Pancreas (tissue), 10 donors: ENCODE results near the gene IGSF21. TPM values are rescaled to one million over a fixed set of nuclear protein-coding genes. Genes with fewer than 3 reads are reported as not detected.

Experiments used
- ATAC-seq, 4 donors: fragments of 200-7000 bp; cut with Tn5 transposase; one replicate each; pipeline versions ENCODE4 v1.8.0 to v1.9.1; 2020; ENCODE audit warnings: mild to moderate bottlenecking in 4 of 4, moderate library complexity in 4 of 4
- DNase-seq, 6 donors: peaks; one replicate each; pipeline ENCODE4 v3.0.0-alpha.2; 2020
- FAIRE-seq: peaks from 2 replicates; lab custom pipeline; 2012; peaks lifted over from hg19 to GRCh38; lab: Jason Lieb, UNC
- H3K27ac ChIP-seq, 4 donors: fragments of 200-600 bp; sonication (generic); 1 replicate in 3 of 4; 2 replicates in 1 of 4; pipeline versions ENCODE4 v1.5.0 to v1.8.0; 2020
- H3K27me3 ChIP-seq, 4 donors: fragments of 200-600 bp; one replicate each; pipeline ENCODE4 v1.8.0; 2021
- H3K36me3 ChIP-seq, 3 donors: fragments of 200-600 bp; sonication (generic) in 1 of 3; one replicate each; pipeline versions ENCODE4 v1.5.0 to v1.8.0; 2020 to 2021
- H3K4me1 ChIP-seq, 3 donors: fragments of 200-600 bp; one replicate each; pipeline ENCODE4 v1.8.0; 2021
- H3K4me3 ChIP-seq, 4 donors: fragments of 200-600 bp; sonication (generic) in 2 of 4; one replicate each; pipeline versions ENCODE4 v1.5.0 to v1.8.0; 2020 to 2021
- H3K9me3 ChIP-seq, 4 donors: fragments of 200-600 bp; one replicate each; pipeline ENCODE4 v1.8.0; 2021
- CTCF ChIP-seq, 4 donors: fragments of 200-600 bp; sonication (generic) in 3 of 4; IDR thresholded peaks; one replicate each; pipeline versions ENCODE4 v1.5.0 to v1.8.0; 2021; ENCODE audit warnings: antibody characterized with exemption in 4 of 4
- WGBS, 2 donors: extraction: QIAGEN DNeasy Blood & Tissue Kit; methylation state at CpG; one replicate each; pipeline ENCODE4 v1.1.7; 2013; 5-methylcytosine and 5-hydroxymethylcytosine counted together
- intact Hi-C, 3 donors: fragments of 100-400 bp; cut with DNase I; formaldehyde crosslinking; loops; one replicate each; pipeline versions ENCODE4 v1.11.1 to v1.14.2; 2022
- polyA plus RNA-seq, 2 donors: library from polyadenylated mRNA; stranded (reverse); fragments of 200-250 nt; gene quantifications; one replicate each; pipeline ENCODE4 v1.2.3, GENCODE V29; 2013
- total RNA-seq, 6 donors: library from RNA; stranded (reverse); fragmentation: NEBNext Ultra II Directional in 4 of 6; extraction: Animal tissue kit (Norgen Biotek cat#: 25700) in 4 of 6; gene quantifications; one replicate each; pipeline versions ENCODE4 v1.2.1 to v1.2.4, GENCODE V29; 2021 to 2023
- donor health status: healthy with polysubstance abuse.
- donor health status: DM: no; HTN: no; CAD: no; lungs with moderate emphysema.
- donor health status: DM: no; HTN: no; CAD: no.
- donor health status: control.
- donor health status: control.
- donor health status: Bipolar disorder and iron deficiency.
- donor health status: DM: yes; HTN: yes; CAD: no.
- donor health status: DM: no; HTN: no; CAD: no.
- donor health status: DM: no; HTN: no; CAD: no.
- donor health status: DM: yes; HTN: yes; CAD: no.

IGSF21 gene
- total and polyA plus RNA-seq, 8 donors: 0.28 to 1.3 (median 0.92) TPM; not detected in 1

DNA sequence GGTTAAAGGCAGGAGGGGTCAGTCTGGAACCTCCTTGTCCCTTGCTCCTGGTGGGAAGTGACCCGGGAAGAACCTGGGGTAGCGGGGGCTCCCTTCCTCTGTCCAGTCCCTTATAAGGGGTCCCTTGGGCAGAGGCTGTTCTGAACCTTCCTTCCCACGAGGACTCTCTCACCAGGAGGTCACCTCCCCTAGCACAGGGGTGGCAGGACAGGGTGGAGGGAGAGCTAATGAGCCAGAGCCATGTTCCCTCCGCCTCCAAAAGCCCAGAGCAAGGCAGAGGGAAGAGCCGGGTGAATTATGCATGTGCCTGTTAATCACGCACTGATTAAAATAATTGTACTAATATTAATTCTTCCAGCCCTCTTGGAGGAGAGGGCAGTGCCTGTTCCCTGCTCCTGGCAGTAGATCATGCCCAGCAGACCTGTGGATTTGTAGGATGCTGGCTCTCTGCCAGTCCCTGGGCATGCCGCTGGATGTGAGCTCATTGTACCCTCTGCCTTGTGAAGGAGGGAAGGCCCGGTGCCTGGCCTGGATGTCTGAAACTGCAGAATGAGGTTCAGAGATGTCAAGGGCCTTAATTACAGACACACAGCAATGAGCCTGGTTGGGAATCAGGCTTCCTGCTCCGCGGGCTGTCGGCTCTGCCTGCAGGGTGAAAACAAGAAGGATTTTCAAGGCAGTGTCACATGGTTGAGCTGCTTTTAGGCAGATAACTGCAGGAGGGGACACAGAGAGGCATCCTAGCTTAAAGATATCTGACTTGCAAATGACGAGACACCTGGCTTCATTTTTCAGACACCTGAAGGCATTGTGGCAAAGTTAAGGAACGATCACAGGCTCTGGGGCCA, 68.2 kb downstream of the IGSF21 start:
- peaks cover 0 to 3% (median 0%) of the 10 kb centered on the region in 4 donors for H3K27me3 ChIP-seq
- no peak overlapping the region for H3K27ac ChIP-seq
- no peaks in the 10 kb centered on the region for H3K4me1 ChIP-seq
- intact Hi-C loops: no loop called here
- no peak for TF ChIP-seq CTCF (IDR thresholded peaks at IDR 0.05)
- FAIRE-seq (no peak), ATAC-seq (no peak), DNase-seq (no peak)
- no peak overlapping the region for H3K4me3 ChIP-seq
- no peaks in the 10 kb centered on the region for H3K36me3 ChIP-seq
- 23 to 31% methylated on average over 13 of the region's 13 CpGs for WGBS, 2 donors
- H3K9me3 ChIP-seq: no peaks in the 10 kb centered on the region

GRCh38 chr1:18176619-18177018, 69.0 kb downstream of the IGSF21 start:
- ATAC-seq (no peak), DNase-seq (no peak), FAIRE-seq (no peak)
- Histone ChIP-seq H3K4me3 (no peak overlapping the region), H3K9me3 (no peaks in the 10 kb centered on the region), H3K27me3 (peaks cover 0 to 3% (median 0%) of the 10 kb centered on the region in 4 donors), H3K27ac (no peak overlapping the region), H3K4me1 (no peaks in the 10 kb centered on the region), H3K36me3 (no peaks in the 10 kb centered on the region)
- intact Hi-C loops: no loop called here
- TF ChIP-seq CTCF (IDR thresholded peaks at IDR 0.05): no peak
- 37 to 43% methylated on average over 4 of the region's 4 CpGs for WGBS, 2 donors

DNA sequence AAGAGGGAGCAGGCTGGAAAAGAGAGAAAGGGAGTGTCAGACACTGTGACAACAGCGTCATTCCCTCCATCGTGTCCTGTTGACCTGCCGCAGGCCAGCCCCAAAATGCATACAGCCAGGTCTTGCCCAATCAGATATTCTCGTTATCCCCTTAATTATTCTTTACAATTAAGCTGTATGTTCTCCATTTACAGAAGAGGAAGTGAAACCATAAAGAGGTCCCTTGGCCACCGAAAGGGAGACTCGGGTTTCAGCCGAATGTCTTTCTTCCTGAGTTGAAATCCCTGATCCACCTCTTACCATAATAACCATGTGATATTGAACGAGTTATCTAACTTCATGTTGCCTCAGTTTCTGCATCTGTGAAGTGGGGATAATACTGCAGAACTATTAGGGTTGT, 70.5 kb downstream of the IGSF21 start:
- peaks cover 0 to 3% (median 0%) of the 10 kb centered on the region in 4 donors for H3K27me3 ChIP-seq
- intact Hi-C loops: no loop called here
- no peaks in the 10 kb centered on the region for H3K4me1 ChIP-seq
- WGBS, 2 donors: 23 to 24% methylated on average over 8 of the region's 8 CpGs
- TF ChIP-seq CTCF (IDR thresholded peaks at IDR 0.05): no peak
- H3K27ac ChIP-seq: no peak overlapping the region
- peak in 1 of 4 donors; percentile 50 for ATAC-seq
- H3K9me3 ChIP-seq: no peaks in the 10 kb centered on the region
- no peaks in the 10 kb centered on the region for H3K36me3 ChIP-seq
- FAIRE-seq: no peak
- H3K4me3 ChIP-seq: no peak overlapping the region
- no peak for DNase-seq

DNA sequence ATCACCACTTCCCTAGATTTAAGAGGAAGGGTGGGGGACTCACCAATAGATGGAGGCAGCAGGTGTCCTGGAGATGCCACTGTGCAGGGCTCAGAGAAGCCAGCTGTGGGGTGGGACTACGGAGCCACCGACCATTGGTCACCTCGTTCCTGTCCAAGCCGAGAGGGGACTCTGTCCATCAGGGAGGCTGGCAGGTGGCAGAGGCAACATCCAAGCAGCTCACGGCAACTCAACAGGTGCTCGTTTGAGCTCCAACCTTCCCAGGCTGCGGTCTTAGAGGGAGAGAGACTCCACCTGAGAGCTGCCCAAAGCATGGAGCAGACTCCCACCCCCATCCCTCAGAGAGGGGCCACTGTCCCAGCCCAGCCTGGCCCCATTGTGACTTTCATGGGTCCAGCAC, 71.4 kb downstream of the IGSF21 start:
- 42 to 55% methylated on average over 7 of the region's 7 CpGs for WGBS, 2 donors
- intact Hi-C loops: no loop called here
- FAIRE-seq (no peak), ATAC-seq (no peak), DNase-seq (no peak)
- no peak overlapping the region for H3K4me3 ChIP-seq
- H3K36me3 ChIP-seq: no peaks in the 10 kb centered on the region
- H3K27ac ChIP-seq: no peak overlapping the region
- H3K27me3 ChIP-seq: peaks cover 0 to 3% (median 0%) of the 10 kb centered on the region in 4 donors
- no peaks in the 10 kb centered on the region for H3K9me3 ChIP-seq
- no peaks in the 10 kb centered on the region for H3K4me1 ChIP-seq
- TF ChIP-seq CTCF (IDR thresholded peaks at IDR 0.05): no peak
